Neural cell (in vitro differentiated cells): Measurements from ENCODE around the gene KNSTRN. TPM values are rescaled to one million over a fixed set of nuclear protein-coding genes. Genes with fewer than 3 reads are reported as not detected.

Experiments used
- H2AFZ ChIP-seq: fragments of 200-600, 300-800 bp; sonication (generic), shearing (Covaris generic); 2 replicates; pipeline ENCODE4 v1.6.0; 2014; ENCODE audit warnings: low read depth, mild to moderate bottlenecking, antibody characterized with exemption, low read length, moderate library complexity
- H3F3A ChIP-seq: fragments of 200-600 bp; shearing (Covaris generic); 2 replicates; pipeline ENCODE4 v1.6.1; 2016; ENCODE audit warnings: mild to moderate bottlenecking, moderate library complexity, mixed read lengths, antibody characterized with exemption, low read length; ENCODE audit not compliant: insufficient read depth, poor library complexity, severe bottlenecking
- H3K27ac ChIP-seq: fragments of 200-600, 300-800 bp; sonication (generic), shearing (Covaris generic); 2 replicates; pipeline ENCODE4 v1.5.1; 2014; ENCODE audit warnings: mild to moderate bottlenecking, low read length, moderate library complexity
- H3K27me3 ChIP-seq: fragments of 300-800, 200-600 bp; sonication (generic), shearing (Covaris generic); 2 replicates; pipeline ENCODE4 v1.6.0; 2014; ENCODE audit warnings: mild to moderate bottlenecking, low read depth, low read length, moderate library complexity; ENCODE audit not compliant: insufficient read depth
- H3K36me3 ChIP-seq: fragments of 300-800, 200-600 bp; sonication (generic), shearing (Covaris generic); 2 replicates; pipeline ENCODE4 v1.5.1; 2014; ENCODE audit warnings: mild to moderate bottlenecking, antibody characterized with exemption, low read length, moderate library complexity; ENCODE audit not compliant: insufficient read depth
- H3K4me2 ChIP-seq: fragments of 300-800, 200-600 bp; sonication (generic), shearing (Covaris generic); 2 replicates; pipeline ENCODE4 v1.6.0; 2014; ENCODE audit warnings: mild to moderate bottlenecking, low read length
- H3K4me3 ChIP-seq: fragments of 300-800, 200-600 bp; sonication (generic), shearing (Covaris generic); 2 replicates; pipeline ENCODE4 v1.5.1; 2014; ENCODE audit warnings: mild to moderate bottlenecking, low read length, moderate library complexity
- H3K79me2 ChIP-seq: fragments of 200-600 bp; shearing (Covaris generic); replicated peaks from 2 replicates; pipeline ENCODE4 v1.6.0; 2014; ENCODE audit warnings: mild to moderate bottlenecking, low read length, moderate library complexity; ENCODE audit not compliant: insufficient read depth
- H3K9ac ChIP-seq: fragments of 300-800, 200-600 bp; sonication (generic), shearing (Covaris generic); 2 replicates; pipeline ENCODE4 v1.6.1; 2016; ENCODE audit warnings: mild to moderate bottlenecking, low read length, mixed read lengths
- H3K9me2 ChIP-seq: fragments of 200-600 bp; shearing (Covaris generic); 2 replicates; pipeline ENCODE4 v1.6.1; 2016; ENCODE audit warnings: mild to moderate bottlenecking, low read length, mixed read lengths; ENCODE audit not compliant: insufficient read depth
- H3K9me3 ChIP-seq: fragments of 200-600, 300-800 bp; sonication (generic), shearing (Covaris generic); 2 replicates; pipeline ENCODE4 v1.6.1; 2016; ENCODE audit warnings: mild to moderate bottlenecking, mixed run types, low read length, moderate library complexity, mixed read lengths
- H4K20me1 ChIP-seq: fragments of 200-600 bp; shearing (Covaris generic); 2 replicates; pipeline ENCODE4 v1.6.1; 2016; ENCODE audit warnings: mild to moderate bottlenecking, mixed run types; ENCODE audit not compliant: insufficient read depth
- CTCF ChIP-seq: fragments of 450-650 bp; IDR thresholded peaks from 2 replicates; pipeline ENCODE4 v1.5.1; 2014; ENCODE audit warnings: antibody characterized with exemption, mild to moderate bottlenecking, moderate library complexity; ENCODE audit not compliant: poor library complexity, severe bottlenecking
- EP300 ChIP-seq: fragments of 450-650 bp; conservative IDR thresholded peaks from 2 replicates; pipeline ENCODE4 v1.6.1; 2014; ENCODE audit warnings: antibody characterized with exemption, mild to moderate bottlenecking, moderate library complexity; ENCODE audit not compliant: poor library complexity, severe bottlenecking
- EZH2 ChIP-seq: fragments of 200-600, 300-800 bp; shearing (Covaris generic), sonication (generic); IDR thresholded peaks from 2 replicates; pipeline ENCODE4 v1.6.1; 2014; ENCODE audit warnings: antibody characterized with exemption, low read length, borderline replicate concordance, mild to moderate bottlenecking; ENCODE audit not compliant: insufficient read depth, poor library complexity, severe bottlenecking
- MXI1 ChIP-seq: fragments of 450-650 bp; conservative IDR thresholded peaks from 2 replicates; pipeline ENCODE4 v1.6.1; 2014; ENCODE audit warnings: antibody characterized with exemption, mild to moderate bottlenecking; ENCODE audit not compliant: poor library complexity, severe bottlenecking
- POLR2AphosphoS5 ChIP-seq: IDR thresholded peaks from 2 replicates; pipeline ENCODE4 v1.6.1; 2012
- RAD21 ChIP-seq: fragments of 450-650 bp; conservative IDR thresholded peaks from 2 replicates; pipeline ENCODE4 v1.6.1; 2014; ENCODE audit warnings: antibody characterized with exemption, mild to moderate bottlenecking, moderate library complexity
- REST ChIP-seq: IDR thresholded peaks from 2 replicates; pipeline ENCODE4 v1.6.1; 2012; ENCODE audit warnings: borderline replicate concordance
- SMC3 ChIP-seq: fragments of 450-650 bp; conservative IDR thresholded peaks from 2 replicates; pipeline ENCODE4 v1.6.1; 2014; ENCODE audit warnings: antibody characterized with exemption, mild to moderate bottlenecking, moderate library complexity; ENCODE audit not compliant: poor library complexity
- TAF1 ChIP-seq: IDR thresholded peaks from 2 replicates; pipeline ENCODE4 v1.6.1; 2012; ENCODE audit warnings: low read depth
- polyA plus RNA-seq: library from polyadenylated mRNA; depleted of rRNA; stranded (reverse); fragments of >200 nt; gene quantifications from 2 replicates; pipeline ENCODE4 v1.2.3, GENCODE V29; 2014

KNSTRN gene
- polyA plus RNA-seq, 1 donor from 2014 or later: 38.3 TPM

GRCh38 chr15:40441565-40442531 lies 59.3 kb downstream of the KNSTRN start:
- Histone ChIP-seq H4K20me1 (peaks cover 14% of the 10 kb centered on the region), H3K79me2 (peaks cover 45% of the 10 kb centered on the region), H2AFZ (no peak overlapping the region), H3K27ac (peak overlapping the region; percentile 3), H3K9me2 (no peaks in the 10 kb centered on the region), H3K36me3 (no peaks in the 10 kb centered on the region), H3K9me3 (no peaks in the 10 kb centered on the region), H3K4me2 (peak overlapping the region; percentile 73), H3F3A (no peaks in the 10 kb centered on the region), H3K9ac (peak overlapping the region; percentile 82), H3K27me3 (peaks cover 36% of the 10 kb centered on the region), H3K4me3 (peak overlapping the region; percentile 92)
- TF ChIP-seq RAD21: no peak
- no peak for TF ChIP-seq EP300
- peak; percentile 39 for TF ChIP-seq CTCF
- no peak for TF ChIP-seq TAF1
- TF ChIP-seq MXI1: no peak
- TF ChIP-seq POLR2AphosphoS5: peak; percentile 10
- TF ChIP-seq SMC3: no peak

GRCh38 chr15:40443255-40443654 lies 60.7 kb downstream of the KNSTRN start:
- Histone ChIP-seq H3K9ac (no peak overlapping the region), H2AFZ (no peak overlapping the region), H3K9me3 (no peaks in the 10 kb centered on the region), H3K27me3 (peaks cover 22% of the 10 kb centered on the region), H3K4me2 (peak overlapping the region; percentile 73), H3K4me3 (peak overlapping the region; percentile 92), H3K36me3 (no peaks in the 10 kb centered on the region), H3K9me2 (no peaks in the 10 kb centered on the region), H3F3A (no peaks in the 10 kb centered on the region), H3K79me2 (peaks cover 54% of the 10 kb centered on the region), H3K27ac (no peak overlapping the region), H4K20me1 (peaks cover 14% of the 10 kb centered on the region)
- no peak for TF ChIP-seq TAF1
- no peak for TF ChIP-seq REST
- no peak for TF ChIP-seq EZH2
- no peak for TF ChIP-seq MXI1
